RCC 7860 (cell line): ENCODE results near the gene NT5DC3.
A peak's percentile ranks its signal among the peaks of the same experiment; 100 is the strongest.

ENCODE experiments used
- DNase-seq: peaks from one replicate; pipeline ENCODE4 v3.0.0-alpha.2; 2015; ENCODE audit warnings: low spot score
- FAIRE-seq: peaks from 2 replicates; lab custom pipeline; 2012; peaks lifted over from hg19 to GRCh38; lab: Jason Lieb, UNC

NT5DC3 gene

DNA sequence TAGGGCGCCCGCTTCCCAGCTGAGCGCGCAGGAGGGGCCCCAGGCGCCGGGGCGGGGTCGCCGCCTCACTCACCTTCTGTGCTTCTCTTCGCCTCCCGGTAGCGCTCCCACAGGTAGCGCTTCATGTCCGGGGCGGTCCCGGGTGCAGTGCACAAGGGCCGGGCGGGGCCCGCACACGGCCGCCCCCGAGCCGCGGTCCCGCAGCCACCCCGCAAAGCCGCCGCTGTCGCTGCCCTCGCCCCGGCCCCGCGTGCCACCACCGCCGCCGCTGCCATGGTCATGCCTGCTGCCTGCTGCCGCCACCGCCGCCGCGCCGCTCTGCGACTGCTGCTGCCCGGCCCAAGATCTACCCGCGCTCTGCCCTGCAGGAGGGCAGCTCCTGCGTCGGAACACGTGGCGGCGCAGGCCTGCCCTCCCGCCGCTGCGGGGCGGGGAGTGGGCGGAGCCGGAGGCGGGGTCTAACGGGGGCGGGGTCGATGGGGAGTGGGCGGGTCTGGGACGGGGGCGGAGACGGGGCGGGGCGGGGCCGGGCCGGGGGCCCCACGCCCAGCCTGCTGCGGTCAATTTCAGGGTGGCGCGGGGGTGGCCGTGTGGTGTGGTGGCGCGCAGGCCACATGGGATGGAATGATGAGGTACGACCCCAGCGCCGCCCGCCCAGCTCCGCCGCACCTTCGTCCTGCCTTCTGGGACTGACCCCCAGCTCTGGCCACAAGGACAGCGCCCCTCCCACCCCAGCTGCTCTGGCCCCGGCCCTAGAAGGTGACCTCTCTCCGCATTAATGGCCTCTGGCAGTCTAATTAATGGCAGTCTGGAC is at the start of gene NT5DC3:
Gene NT5DC3 (minus strand): TSS at position 359 of the 814 bp plus-strand sequence. CDS start 78 bp downstream, at position 281.
- FAIRE-seq (no peak), DNase-seq (peak; percentile 73)

DNA sequence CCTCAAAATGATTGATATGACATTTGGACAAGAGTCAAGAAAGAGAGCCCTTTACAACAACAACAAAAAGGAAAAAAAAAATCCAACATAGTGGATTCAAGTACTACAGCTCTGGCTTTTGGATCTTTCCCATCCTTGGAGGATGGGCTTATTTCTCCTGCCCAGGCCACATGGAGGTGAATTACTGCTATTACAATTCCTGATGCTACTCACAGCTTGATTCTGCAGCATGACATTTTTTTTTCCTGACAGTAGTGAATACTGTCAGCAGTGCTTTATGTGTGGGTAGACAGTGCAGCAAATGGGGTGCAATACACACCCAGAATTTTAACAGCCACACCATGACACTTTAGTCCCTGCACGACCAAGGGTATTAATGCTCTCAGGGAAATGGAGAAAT is 46.7 kb upstream of the NT5DC3 start:
- DNase-seq (no peak), FAIRE-seq (no peak)

DNA sequence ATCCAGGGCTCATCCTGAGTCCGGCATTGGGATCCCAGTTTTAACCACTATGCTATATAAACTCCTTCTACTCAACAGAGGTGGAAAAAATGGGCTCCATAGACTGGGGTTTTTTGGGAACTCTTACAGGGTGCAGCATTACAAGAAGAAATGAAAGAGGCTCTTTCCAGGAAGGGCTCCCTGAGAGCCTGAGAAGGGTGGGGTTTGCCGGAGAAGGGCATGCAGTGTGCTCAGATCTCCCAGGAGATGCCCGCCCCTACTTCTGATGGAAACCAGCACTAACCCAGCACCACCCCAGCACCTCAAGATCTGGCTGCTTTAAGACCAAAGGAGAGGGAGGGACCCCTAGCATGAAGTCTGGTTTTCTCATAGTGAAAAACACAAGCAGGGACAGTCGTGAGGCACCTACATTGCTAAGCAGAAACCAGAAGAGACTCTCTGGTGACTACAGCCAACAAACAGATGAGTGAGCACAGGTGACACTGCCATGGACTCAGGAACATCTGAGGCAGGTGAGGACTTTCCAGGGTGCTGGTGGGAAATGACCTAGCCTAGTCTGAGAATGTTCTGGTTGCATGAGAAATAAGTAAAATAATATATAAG is 45.3 kb upstream of the NT5DC3 start:
- FAIRE-seq: no peak
- DNase-seq: no peak

DNA sequence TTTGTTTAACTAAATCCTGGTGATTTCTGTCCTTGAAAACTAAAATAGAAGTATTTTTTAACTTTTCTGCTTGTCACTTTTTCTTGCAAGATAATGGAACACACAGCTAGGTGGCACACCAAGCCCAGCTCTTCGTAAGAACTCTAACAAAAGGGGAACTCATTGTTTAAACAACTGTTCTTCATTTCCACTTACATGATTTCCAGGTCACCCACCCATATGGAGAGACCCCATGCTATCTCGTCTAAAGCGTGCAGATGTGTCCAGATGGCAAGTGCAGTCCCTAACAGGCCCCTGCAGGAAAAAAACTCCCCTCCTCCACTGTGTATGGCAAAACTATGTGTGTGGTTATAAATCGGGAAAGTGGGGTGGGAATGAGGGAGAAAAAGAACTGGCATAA is 43.3 kb upstream of the NT5DC3 start:
- FAIRE-seq: no peak
- DNase-seq: peak; percentile 13

DNA sequence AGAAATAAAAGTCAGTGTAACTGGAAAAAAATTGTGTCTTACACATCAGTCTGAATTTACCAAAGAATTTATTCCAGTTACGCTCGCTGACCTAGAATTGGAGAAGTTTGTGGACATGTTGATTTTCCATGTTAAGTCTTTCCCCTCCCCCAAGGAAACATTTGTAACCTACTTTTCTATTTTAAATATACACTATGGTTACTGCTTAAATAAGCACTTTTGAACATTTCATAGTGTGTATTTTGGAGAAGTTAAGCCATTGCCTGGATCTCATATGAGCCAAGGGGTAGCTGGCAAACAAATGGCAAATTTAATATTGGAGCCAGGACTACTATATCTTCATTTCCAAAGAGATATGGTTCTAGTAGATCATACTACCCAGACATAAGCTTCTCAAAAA is 42.9 kb upstream of the NT5DC3 start:
- DNase-seq: no peak
- FAIRE-seq: no peak

DNA sequence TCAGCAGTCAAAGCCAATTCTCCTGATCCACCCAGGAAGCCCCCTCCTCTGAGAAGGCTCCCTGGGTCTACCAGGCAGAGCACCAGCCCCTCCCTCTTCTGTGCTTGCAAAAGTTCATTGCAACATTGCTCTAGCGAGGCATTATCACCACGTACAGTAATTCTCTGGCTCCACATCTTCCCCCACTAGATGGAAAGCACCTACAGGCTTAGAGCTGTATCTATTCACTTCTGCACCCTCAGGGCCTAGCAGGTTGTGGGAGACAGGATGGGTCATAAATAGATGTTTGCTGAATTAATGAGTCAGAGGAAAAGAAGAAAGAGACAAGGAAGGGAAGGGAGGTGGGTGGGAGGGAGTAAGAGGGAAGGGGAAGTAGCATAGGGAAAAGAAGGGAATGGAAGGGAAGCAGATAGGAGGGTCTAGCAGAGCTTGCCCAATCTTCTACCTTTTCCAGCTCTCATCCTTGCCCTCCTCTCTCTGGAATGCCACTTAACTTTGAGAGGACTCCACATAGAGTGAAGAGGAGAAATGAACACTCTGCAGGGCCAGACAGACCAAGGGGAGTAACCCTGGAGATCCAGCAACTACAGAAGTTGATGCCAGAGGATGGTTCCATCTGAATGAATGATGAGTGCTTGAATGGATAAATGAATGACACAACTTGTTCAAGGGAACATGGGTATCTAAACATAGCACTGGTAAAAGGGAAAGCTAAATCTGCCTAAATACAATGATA is 42.0 kb upstream of the NT5DC3 start:
- no peak for DNase-seq
- no peak for FAIRE-seq

DNA sequence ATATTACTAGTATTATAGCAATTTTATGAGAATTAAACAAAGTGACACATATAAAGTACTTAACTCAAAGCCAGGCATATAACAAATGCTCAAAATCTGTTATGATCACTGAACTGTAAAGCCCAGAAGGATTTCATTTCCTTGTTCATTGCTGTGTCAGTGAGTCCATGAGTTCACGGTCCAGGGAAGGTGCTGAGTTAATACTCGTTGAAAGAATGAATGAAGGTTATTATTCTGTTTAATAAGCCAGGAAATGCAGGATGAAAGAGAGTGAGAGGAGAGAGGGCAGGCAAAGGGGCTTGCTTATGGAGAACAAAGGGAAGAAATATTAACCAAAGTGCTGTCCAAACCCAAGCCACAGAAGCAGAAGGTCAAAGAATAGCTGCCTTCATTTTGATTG is 40.2 kb upstream of the NT5DC3 start:
- peak; percentile 42 for FAIRE-seq
- peak; percentile 30 for DNase-seq

DNA sequence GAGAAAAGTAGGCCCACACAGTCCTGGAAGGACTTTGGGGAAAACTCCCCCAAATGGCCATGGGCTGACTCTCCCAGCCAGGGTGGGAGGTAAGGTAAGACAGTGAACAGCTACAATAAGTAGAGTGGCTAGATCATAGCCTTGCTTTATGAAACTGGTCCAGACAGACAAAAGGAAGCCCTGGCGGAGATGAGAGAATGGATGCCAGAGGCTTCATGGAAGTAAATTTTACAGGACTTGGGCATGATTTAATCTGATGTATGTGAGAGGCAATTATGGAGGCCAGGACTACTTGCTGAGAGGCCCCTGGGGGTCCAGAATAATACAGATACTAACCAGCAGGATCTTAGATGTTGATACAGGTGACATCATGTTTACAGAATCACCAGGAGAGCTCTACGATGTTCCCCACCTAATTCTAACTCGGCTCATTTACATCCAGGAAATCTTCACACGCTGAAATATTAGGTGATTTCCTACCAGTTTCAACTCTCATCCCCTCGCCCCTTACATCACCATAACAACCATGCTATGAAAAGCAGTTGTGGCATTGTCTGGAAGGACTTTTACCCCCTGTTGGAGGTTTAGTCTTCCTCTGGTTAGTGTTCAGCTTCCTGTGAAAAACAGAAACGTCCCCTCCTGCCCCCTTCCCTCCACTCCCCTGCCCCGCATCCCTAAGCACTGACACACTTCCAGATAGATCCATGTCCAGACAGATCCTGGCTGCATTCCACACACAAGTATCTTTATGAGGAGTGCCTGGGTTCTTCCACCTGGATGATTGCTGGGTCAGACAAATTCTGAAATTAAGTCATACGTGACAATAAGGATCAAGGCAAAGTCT is 39.5 kb upstream of the NT5DC3 start:
- peak; percentile 13 for DNase-seq
- no peak for FAIRE-seq

DNA sequence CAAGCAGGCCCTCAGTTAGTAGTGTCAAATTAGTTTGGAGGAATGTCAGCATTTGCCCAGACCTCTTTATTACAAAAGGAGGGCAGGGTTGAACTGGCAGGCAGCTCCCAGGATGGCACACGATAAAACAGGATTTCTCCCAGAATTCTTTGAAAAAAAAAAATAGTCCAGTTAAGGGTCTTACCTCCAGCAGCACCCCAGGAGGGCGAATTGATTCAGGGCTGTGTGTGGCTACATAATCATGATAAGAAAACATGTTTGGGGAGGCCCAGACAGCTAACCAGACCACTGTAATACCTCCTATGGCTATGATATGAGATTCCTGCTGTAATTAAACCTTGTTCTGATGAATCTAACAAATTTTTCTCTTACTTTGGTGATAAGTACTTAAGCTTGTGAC is 38.8 kb upstream of the NT5DC3 start:
- DNase-seq (no peak), FAIRE-seq (no peak)

DNA sequence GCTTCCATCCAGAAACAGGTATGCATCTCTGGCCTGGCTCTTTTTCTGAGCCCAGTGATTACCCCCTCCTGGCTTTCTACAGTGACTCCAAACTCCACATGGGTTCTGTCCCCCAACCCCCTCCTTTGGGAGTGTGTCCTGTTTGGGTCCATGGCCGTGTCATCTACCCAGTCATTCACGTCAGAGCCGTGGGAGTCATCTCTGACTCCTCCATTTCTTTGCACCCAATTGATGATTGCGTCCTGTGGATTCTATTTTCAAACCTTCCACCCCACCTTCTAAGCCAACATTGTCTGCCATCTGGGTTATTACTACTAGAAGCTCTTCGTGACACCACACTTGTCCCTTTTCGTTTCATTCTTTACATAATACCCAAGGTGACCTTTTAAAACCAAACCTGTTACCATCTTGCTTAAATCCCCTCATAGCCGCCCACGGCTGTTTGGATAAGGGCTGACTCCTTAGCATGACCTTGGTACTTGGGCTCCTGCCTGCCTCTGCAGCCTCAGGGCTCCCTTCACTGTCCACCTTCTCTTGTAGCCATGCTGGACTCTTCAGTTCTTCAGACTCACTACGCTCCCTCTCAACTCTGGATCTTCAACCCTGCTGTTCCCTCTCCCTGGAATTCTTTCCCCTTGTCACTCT is 38.1 kb upstream of the NT5DC3 start:
- FAIRE-seq (no peak), DNase-seq (no peak)

DNA sequence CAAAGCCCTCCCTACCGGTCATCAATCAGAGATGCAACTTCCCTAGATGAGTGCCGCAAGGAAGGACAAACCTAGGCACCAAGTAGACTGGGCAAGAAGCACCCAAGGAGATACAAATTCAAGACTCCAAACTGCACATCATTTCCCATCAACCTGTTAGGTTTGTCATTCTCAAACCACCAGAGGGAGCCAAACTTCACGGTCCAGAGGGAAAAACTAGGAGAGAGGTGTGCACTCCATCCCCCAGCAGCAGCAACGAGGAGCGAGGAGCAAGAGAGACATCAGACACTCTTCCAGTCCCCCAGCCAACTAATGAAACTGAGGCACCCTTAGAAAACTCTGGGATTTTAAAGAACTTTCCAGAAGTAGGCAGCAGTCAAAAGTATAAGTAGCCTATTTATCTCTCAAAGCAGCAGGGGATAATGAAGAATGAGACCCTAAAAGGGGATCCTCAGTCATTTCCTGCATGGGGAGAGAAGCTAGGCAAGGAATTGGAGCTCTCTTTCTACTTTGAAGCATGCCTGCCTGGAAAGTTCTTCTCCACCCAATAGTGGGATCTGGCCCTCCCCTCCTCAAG is 37.0 kb upstream of the NT5DC3 start:
- DNase-seq (peak; percentile 44), FAIRE-seq (no peak)

DNA sequence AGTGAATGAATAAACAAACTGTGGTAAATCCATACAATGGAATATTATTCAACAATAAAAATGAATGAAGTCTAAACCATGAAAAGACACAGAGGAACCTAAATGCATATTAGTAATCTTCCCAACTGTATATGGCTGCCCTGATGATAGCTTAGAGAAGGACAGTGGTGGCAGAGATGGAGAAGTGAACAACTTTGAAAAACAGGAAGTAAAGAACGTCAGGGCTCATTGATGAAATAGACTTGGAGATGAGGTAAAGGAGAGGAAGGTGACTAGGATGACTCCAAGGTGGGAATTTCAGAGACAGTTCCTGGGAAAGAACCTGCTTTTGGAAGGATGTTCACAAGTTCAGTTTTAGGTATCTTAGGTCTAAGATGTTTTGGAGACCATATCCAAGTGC is 36.3 kb upstream of the NT5DC3 start:
- no peak for DNase-seq
- FAIRE-seq: no peak

DNA sequence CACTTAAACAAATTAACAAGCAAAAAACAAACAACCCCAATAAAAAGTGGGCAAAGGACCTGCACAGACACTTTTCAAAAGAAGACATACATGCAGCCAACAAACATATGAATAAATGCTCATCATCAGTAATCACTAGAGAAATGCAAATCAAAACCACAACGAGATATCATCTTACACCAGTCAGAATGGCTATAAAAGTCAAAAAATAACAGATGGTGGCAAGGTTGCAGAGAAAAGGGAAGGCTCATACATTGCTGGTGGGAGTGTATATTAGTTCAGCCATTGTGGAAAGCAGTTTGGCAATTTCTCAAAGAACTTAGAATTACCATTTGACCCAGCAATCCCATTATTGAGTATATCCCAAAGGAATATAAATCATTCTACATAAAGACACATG is 34.6 kb upstream of the NT5DC3 start:
- DNase-seq (no peak), FAIRE-seq (no peak)

DNA sequence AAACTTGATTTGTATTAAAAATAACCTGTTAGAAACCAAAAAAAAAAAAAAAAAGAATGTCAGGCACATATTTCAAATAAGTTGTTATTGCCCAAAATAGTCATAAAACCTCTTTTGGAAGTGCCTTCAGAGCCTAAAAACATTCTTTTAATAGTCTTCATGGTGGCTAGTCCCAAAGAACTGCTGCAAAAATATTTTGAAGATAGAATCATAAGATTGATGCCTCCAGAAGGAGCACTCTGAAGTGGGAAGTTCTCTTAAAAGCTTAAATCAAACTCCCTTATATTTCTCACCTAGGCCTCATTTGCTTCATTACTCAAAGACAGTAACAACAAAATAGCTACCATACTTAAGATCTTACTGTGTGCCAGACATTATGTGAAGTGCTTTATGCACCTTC is 27.2 kb upstream of the NT5DC3 start:
- FAIRE-seq (no peak), DNase-seq (no peak)

DNA sequence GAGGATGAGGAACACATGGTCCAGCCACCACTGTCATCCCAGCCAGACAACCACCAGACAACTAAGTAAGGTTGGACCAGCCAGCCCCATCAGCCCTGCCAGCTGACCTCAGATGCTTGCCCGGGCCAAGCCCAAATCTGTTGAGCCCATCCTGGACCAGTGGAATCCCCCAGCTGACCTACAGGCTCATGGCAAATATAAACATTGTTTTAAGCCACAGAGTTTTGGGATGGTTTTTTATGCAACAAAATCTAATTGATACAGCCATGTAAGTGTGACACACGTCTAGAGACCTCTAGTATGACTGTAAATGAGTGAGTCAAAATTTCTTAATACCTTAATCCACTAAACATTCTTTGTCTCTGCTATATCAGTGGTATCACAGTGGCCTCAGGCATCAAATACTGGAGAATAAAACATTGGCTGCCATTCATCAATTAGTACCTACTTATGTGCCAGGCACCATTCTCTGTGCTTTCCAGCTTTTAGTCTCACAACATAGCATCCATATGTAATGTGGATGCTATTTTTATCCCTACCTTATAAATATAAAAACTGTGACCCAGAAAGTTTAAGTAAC is 24.2 kb upstream of the NT5DC3 start:
- DNase-seq: no peak
- no peak for FAIRE-seq

DNA sequence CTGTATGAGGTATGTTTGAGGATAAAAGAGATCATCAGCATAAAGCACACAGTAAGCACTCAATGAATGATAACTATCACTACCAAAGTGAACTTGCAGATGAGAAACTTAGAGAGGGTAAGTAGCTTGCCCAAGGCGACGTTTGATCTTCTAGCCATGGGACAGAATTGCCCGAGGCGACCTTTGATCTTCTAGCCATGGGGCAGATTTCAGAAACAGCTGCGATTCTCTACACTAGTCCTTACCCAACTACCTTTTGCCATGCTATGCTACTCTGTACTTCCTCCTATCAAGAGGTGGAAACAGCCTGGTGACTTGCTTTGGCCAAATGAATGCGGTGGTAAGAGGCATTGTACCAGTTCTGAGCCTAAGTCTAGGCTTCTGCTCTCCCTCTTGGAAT is 23.7 kb upstream of the NT5DC3 start:
- no peak for DNase-seq
- FAIRE-seq: no peak

DNA sequence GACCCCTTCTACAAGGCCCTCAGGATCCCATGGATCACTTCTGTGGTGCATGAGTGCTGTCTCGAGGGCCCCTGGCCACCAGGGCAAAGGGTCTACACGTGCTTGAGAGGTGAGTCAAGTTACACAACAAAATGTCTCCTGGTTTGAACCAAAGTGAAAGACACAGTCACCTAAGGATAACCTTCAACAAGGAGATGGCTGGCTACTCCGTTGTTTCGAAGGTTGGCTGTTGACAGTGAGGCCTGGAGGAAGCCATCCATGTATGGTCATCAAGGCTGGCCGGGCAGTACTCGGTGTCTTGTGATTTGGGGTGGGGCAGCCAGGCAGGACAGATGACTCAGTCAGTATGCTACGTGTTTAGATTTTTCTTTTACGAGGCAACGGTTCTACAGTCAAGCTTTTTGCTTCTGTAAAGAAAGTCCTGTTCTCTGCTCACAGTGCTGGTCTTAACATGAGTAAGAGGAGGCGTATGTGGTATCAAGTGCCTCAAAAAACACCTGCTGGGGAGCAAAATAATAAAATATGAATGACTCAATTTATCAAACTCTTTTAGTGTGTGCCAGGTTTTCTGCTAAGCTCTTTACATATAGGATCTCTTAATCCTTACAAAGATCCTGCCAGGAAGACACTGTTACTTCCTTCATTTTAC is 18.0 kb upstream of the NT5DC3 start:
- peak; percentile 91 for DNase-seq
- peak; percentile 78 for FAIRE-seq

DNA sequence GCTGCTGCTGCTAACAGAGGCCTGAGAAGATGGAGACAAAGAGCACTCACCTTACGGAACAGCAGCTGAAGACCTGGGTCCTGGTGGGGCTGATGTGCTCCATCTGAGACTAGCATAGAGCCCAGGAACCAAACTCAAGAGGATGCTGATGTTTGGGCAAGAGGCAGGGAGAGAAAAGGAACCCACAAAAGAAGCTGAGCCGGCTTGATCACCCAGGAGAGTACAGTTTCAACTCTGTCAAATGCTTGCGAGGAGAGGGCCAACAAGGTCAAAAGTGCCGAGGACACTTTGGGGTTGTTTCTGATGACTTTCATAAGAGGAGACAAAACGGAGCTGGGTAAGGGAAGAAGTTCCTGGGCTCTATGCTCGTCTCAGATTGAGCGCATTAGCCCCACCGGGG is 17.3 kb upstream of the NT5DC3 start:
- DNase-seq (no peak), FAIRE-seq (no peak)

DNA sequence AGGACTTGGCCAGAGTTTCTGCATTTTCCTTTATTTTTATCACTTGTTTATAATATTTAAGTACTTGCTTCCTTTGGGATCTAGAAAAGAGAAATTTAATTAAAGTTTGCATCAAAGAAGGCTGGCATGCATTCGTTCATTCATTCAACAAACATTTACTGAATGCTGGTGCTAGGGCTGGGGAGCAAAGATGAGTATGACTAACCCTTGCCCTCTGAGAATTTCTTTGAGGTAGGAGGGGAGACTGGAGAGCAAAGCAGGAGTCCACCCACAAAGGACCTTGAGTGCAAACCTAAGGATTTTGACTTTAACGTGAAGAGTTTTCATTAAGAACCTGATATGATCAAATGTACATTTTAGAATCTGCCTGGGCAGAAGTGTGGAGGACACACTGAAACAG is 16.1 kb upstream of the NT5DC3 start:
- DNase-seq (no peak), FAIRE-seq (no peak)
